ENCODE measurements around the gene COQ5.

- TF ChIP-seq POLR2A (IDR thresholded peaks at IDR 0.05), result no peak
- TF ChIP-seq CTCF (IDR thresholded peaks at IDR 0.05), result no peak
- TF ChIP-seq POLR2AphosphoS5 (IDR thresholded peaks at IDR 0.05), result no peak
These were observed 33.7 kb downstream of the COQ5 start for GRCh38 chr12:120495186-120495730.

Data from gastroesophageal sphincter (tissue), 3 donors.